Measurements from ENCODE around the gene NRP1. TPM values are rescaled to one million over a fixed set of nuclear protein-coding genes. Genes with fewer than 3 reads are reported as not detected.

The NRP1 gene
- total RNA-seq, 4 donors from 2014 or later, result 20.4 to 29.0 (median 22.1) TPM

- Histone ChIP-seq H3K9me3 (no peaks in the 10 kb centered on the region), H3K27ac (peak overlapping the region in 2 of 4 donors; percentile 9 to 35), H3K4me3 (no peak overlapping the region), H3K4me1 (peaks cover 0 to 24% of the 10 kb centered on the region in 2 donors), H3K27me3 (no peaks in the 10 kb centered on the region), H3K36me3 (peaks cover 0 to 22% of the 10 kb centered on the region in 2 donors)
- TF ChIP-seq CTCF (IDR thresholded peaks at IDR 0.05 in 4 of 5, conservative IDR thresholded peaks at IDR 0.05 in 1 of 5) (no peak), POLR2A (IDR thresholded peaks at IDR 0.05) (no peak)
- in situ Hi-C loops (cut with MboI; ENCODE audit: low sequenced_read_pairs in 4 of 4), result loop anchor here in 1 of 4 donors (25.0 kb wide), 1 partner anchor 95 kb away; no protein-coding TSS in a partner anchor
- no peak for ATAC-seq
- no peak for DNase-seq
- intact Hi-C loops (cut with DNase I; ENCODE audit: low total_unique reads), result no loop called here
Measured at GRCh38 chr10:33216661-33217427, 117.6 kb downstream of the NRP1 start.

DNA sequence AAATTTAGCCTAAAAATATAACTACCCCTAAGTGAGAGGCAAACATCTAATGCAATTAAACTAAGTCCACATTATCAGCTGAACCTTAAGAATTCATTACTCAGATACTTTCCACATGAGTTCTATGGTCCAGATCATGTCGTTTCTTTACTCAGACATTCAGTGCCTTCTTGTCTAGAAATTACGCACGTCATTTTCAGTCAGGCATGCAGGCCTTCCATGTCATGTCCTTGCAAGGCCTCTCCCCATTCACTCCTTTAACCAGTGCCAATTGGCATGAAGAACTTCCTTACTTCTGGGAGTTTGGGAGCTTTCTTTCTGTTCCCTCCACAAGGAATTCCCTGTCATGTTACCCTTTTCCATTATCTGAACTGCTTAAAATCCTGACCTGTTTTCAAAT is 118.8 kb downstream of the NRP1 start:
- in situ Hi-C loops (cut with MboI; ENCODE audit: low sequenced_read_pairs in 4 of 4), result loop anchor here in 1 of 4 donors (25.0 kb wide), 1 partner anchor 97 kb away; no protein-coding TSS in a partner anchor

GRCh38 chr10:33215154-33215553 is 119.3 kb downstream of the NRP1 start:
- TF ChIP-seq CTCF (IDR thresholded peaks at IDR 0.05 in 4 of 5, conservative IDR thresholded peaks at IDR 0.05 in 1 of 5) (no peak), POLR2A (IDR thresholded peaks at IDR 0.05) (no peak)
- H3K36me3 ChIP-seq, result peaks cover 0 to 14% of the 10 kb centered on the region in 2 donors
- H3K9me3 ChIP-seq, result no peaks in the 10 kb centered on the region
- DNase-seq (no peak), ATAC-seq (no peak)
- H3K27me3 ChIP-seq, result no peaks in the 10 kb centered on the region
- H3K4me1 ChIP-seq, result peaks cover 0 to 26% of the 10 kb centered on the region in 2 donors
- in situ Hi-C loops (cut with MboI; ENCODE audit: low sequenced_read_pairs in 4 of 4) (loop anchor here in 1 of 4 donors (25.0 kb wide), 1 partner anchor 97 kb away; no protein-coding TSS in a partner anchor), intact Hi-C loops (cut with DNase I; ENCODE audit: low total_unique reads) (no loop called here)
- no peak overlapping the region for H3K4me3 ChIP-seq
- H3K27ac ChIP-seq, result peak overlapping the region in 2 of 4 donors; percentile 2 to 35

More for the DNA sequence above, 118.8 kb downstream of the NRP1 start:
- intact Hi-C loops (cut with DNase I; ENCODE audit: low total_unique reads), result no loop called here
- peaks cover 0 to 14% of the 10 kb centered on the region in 2 donors for H3K36me3 ChIP-seq
- no peaks in the 10 kb centered on the region for H3K27me3 ChIP-seq
- H3K4me1 ChIP-seq, result peaks cover 0 to 29% of the 10 kb centered on the region in 2 donors
- no peak overlapping the region for H3K4me3 ChIP-seq
- peak overlapping the region in 2 of 4 donors; percentile 9 to 35 for H3K27ac ChIP-seq
- TF ChIP-seq POLR2A (IDR thresholded peaks at IDR 0.05), result no peak
- TF ChIP-seq CTCF (IDR thresholded peaks at IDR 0.05 in 4 of 5, conservative IDR thresholded peaks at IDR 0.05 in 1 of 5), result no peak
- no peaks in the 10 kb centered on the region for H3K9me3 ChIP-seq
- ATAC-seq (peak in 1 of 2 donors; percentile 55), DNase-seq (no peak)

DNA sequence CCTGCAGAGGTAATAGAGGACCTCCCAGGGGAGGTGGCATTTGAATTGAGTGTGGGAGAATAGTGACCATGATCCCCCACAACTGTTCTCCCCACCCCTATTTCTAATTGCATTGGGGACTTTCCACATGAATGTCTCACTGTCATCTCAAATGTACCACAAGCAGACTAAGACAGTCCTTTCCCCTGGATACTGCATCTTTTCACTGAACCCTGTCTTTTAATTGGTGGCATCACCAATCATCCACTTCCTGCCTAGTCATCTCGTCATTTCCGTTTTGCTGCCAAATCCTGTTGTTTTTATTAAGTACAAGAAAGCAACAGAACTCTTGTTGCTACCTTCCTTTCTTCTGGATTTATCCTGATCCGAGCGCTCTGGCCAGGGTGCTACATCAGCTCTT is 120.3 kb downstream of the NRP1 start:
- H3K9me3 ChIP-seq, result no peaks in the 10 kb centered on the region
- H3K36me3 ChIP-seq, result peaks cover 0 to 14% of the 10 kb centered on the region in 2 donors
- DNase-seq, result no peak
- in situ Hi-C loops (cut with MboI; ENCODE audit: low sequenced_read_pairs in 4 of 4) (loop anchor here in 1 of 4 donors (25.0 kb wide), 1 partner anchor 98 kb away; no protein-coding TSS in a partner anchor), intact Hi-C loops (cut with DNase I; ENCODE audit: low total_unique reads) (no loop called here)
- peak overlapping the region in 2 of 4 donors; percentile 14 to 20 for H3K27ac ChIP-seq
- H3K27me3 ChIP-seq, result no peaks in the 10 kb centered on the region
- TF ChIP-seq CTCF (IDR thresholded peaks at IDR 0.05 in 4 of 5, conservative IDR thresholded peaks at IDR 0.05 in 1 of 5) (no peak), POLR2A (IDR thresholded peaks at IDR 0.05) (no peak)
- no peak overlapping the region for H3K4me3 ChIP-seq
- peaks cover 0 to 20% of the 10 kb centered on the region in 2 donors for H3K4me1 ChIP-seq
- no peak for ATAC-seq
